Left colon (tissue), 2 donors: Measurements from ENCODE around the gene UGT1A7. TPM values are rescaled to one million over a fixed set of nuclear protein-coding genes. Genes with fewer than 3 reads are reported as not detected.
A peak's percentile ranks its signal among the peaks of the same experiment; 100 is the strongest.
"Not testable (repeated sequence)": the region's sequence is repeated elsewhere in the genome, so short reads cannot be mapped to it uniquely, and the experiment has no call there.

Experiments
- ATAC-seq: fragments of 200-7000 bp; cut with Tn5 transposase; one replicate; pipeline ENCODE4 v1.9.1; 2020; ENCODE audit warnings: mild to moderate bottlenecking, moderate library complexity
- DNase-seq, 2 donors: peaks; one replicate each; pipeline ENCODE4 v3.0.0-alpha.2; 2020
- intact Hi-C, 2 donors: fragments of 100-400 bp; cut with DNase I in 1 of 2; cut with micrococcal nuclease in 1 of 2; formaldehyde crosslinking; loops; one replicate each; pipeline versions ENCODE4 v1.11.2 to v1.14.0; 2022; cut with DNase I, micrococcal nuclease
- total RNA-seq, 2 donors: library from RNA; stranded (reverse); fragmentation: NEBNext Ultra II Directional; extraction: Animal tissue kit (Norgen Biotek cat#: 25700); gene quantifications; one replicate each; pipeline ENCODE4 v1.2.1, GENCODE V29; 2021
- donor health status: DM: no; HTN: no; CAD: no.
- donor health status: DM: yes; HTN: yes; CAD: no.

Gene UGT1A7
- total RNA-seq, 2 donors from 2014 or later: 5.6 to 6.8 TPM

- ATAC-seq: no peak
- intact Hi-C loops: no loop called here
Observed at GRCh38 chr2:233674995-233675394, 6.7 kb upstream of the UGT1A7 start.

GRCh38 chr2:233676046-233676445 lies 5.7 kb upstream of the UGT1A7 start:
- ATAC-seq (no peak), DNase-seq (no peak)
- intact Hi-C loops: no loop called here

More at GRCh38 chr2:233674995-233675394, 6.7 kb upstream of the UGT1A7 start:
- DNase-seq: no peak

- ATAC-seq: peak; percentile 36
- intact Hi-C loops: no loop called here
- no peak for DNase-seq
Observed at GRCh38 chr2:233679196-233679595, 2.5 kb upstream of the UGT1A7 start.

- DNase-seq (no peak), ATAC-seq (no peak)
- intact Hi-C loops: no loop called here
Observed at GRCh38 chr2:233680361-233681045, 1.2 kb upstream of the UGT1A7 start.

GRCh38 chr2:233684640-233685039 lies 2.9 kb downstream of the UGT1A7 start:
- ATAC-seq (peak; percentile 90), DNase-seq (no peak)
- intact Hi-C loops: no loop called here

- DNase-seq (no peak), ATAC-seq (no peak)
- intact Hi-C loops: no loop called here
Observed at GRCh38 chr2:233686928-233687327, 5.2 kb downstream of the UGT1A7 start.

GRCh38 chr2:233688341-233688740 lies 6.6 kb downstream of the UGT1A7 start:
- no peak for DNase-seq
- intact Hi-C loops: no loop called here
- no peak for ATAC-seq

- ATAC-seq: peak; percentile 32
- no peak for DNase-seq
- intact Hi-C loops: no loop called here
Observed at GRCh38 chr2:233689031-233689430, 7.3 kb downstream of the UGT1A7 start.

GRCh38 chr2:233689501-233689900 lies 7.8 kb downstream of the UGT1A7 start:
- ATAC-seq: no peak
- intact Hi-C loops: no loop called here
- no peak for DNase-seq

GRCh38 chr2:233690444-233690843 lies 8.7 kb downstream of the UGT1A7 start:
- ATAC-seq (no peak), DNase-seq (no peak)
- intact Hi-C loops: no loop called here

GRCh38 chr2:233691443-233692433 lies 10.0 kb downstream of the UGT1A7 start:
- ATAC-seq (peak; percentile 68), DNase-seq (peak; percentile 36 to 79)
- intact Hi-C loops: no loop called here

- no peak for DNase-seq
- intact Hi-C loops: no loop called here
- ATAC-seq: peak; percentile 60
Observed at GRCh38 chr2:233692648-233693047, 10.9 kb downstream of the UGT1A7 start, which contains the start of gene UGT1A6. TSS of gene UGT1A6 (plus strand) at chr2:233692890. CDS start at chr2:233693005, 115 bp downstream.

- no peak for DNase-seq
- intact Hi-C loops: no loop called here
- no peak for ATAC-seq
Observed at GRCh38 chr2:233693963-233694362, 12.3 kb downstream of the UGT1A7 start.

GRCh38 chr2:233698740-233699139 lies 17.0 kb downstream of the UGT1A7 start:
- DNase-seq (no peak), ATAC-seq (no peak)
- intact Hi-C loops: no loop called here

GRCh38 chr2:233699424-233700027 lies 17.8 kb downstream of the UGT1A7 start:
- ATAC-seq (no peak), DNase-seq (no peak)
- intact Hi-C loops: no loop called here

- DNase-seq (no peak), ATAC-seq (peak; percentile 90)
- intact Hi-C loops: no loop called here
Observed at GRCh38 chr2:233700028-233700635, 18.4 kb downstream of the UGT1A7 start.

GRCh38 chr2:233700842-233701241 lies 19.1 kb downstream of the UGT1A7 start:
- DNase-seq, ATAC-seq, intact Hi-C loops: not testable (repeated sequence)

GRCh38 chr2:233702238-233702637 lies 20.5 kb downstream of the UGT1A7 start:
- DNase-seq (no peak), ATAC-seq (no peak)
- intact Hi-C loops: no loop called here

- intact Hi-C loops: no loop called here
- ATAC-seq: peak; percentile 79
- DNase-seq: peak in 1 of 2 donors; percentile 30
Observed at GRCh38 chr2:233705911-233706506, 24.3 kb downstream of the UGT1A7 start.
